SK-N-MC (cell line): Measurements from ENCODE around the gene ADCY7.

Source experiments
- EZH2 ChIP-seq: fragments of 200-600 bp; sonication (generic); IDR thresholded peaks from one replicate; pipeline ENCODE4 v1.6.1; 2017; ENCODE audit warnings: antibody characterized with exemption
- POLR2AphosphoS5 ChIP-seq: IDR thresholded peaks from 2 replicates; pipeline ENCODE4 v1.6.1; 2012; ENCODE audit warnings: mild to moderate bottlenecking, low read depth, low read length, borderline replicate concordance

DNA sequence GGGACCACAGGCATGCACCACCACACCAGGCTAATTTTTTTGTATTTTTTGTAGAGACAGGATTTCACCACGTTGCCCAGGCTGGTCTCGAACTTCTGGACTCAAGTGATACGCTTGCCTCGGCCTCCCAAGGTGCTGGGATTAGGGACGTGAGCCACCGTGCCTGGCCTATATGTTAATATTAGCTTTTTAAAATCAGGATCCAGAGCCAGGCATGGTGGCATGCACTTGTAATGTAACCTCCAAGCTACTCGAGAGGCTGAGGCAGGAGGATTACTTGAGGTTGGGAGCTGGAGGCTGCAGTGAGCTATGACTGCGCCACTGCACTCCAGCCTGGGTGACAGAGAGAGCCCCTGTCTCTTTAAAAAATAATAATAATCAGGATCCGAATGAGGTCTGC, 8.5 kb upstream of the ADCY7 start:
- no peak for TF ChIP-seq EZH2
- TF ChIP-seq POLR2AphosphoS5: no peak
